Neutrophil (primary cell): ENCODE measurements around the gene KRTAP19-4.

ENCODE experiments used
- H3K27ac ChIP-seq: fragments of 200-600 bp; sonication (generic); 2 replicates; pipeline ENCODE4 v1.5.1; 2016; ENCODE audit warnings: mild to moderate bottlenecking, moderate library complexity
- H3K27me3 ChIP-seq: fragments of 200-600 bp; sonication (generic); 2 replicates; pipeline ENCODE4 v1.6.0; 2016; ENCODE audit warnings: mild to moderate bottlenecking
- H3K36me3 ChIP-seq: fragments of 200-600 bp; sonication (generic); 2 replicates; pipeline ENCODE4 v1.5.1; 2017
- H3K4me1 ChIP-seq, 2 experiments: fragments of 200-600 bp in 1 of 2; sonication (generic) in 1 of 2; 1 replicate in 1 of 2; 2 replicates in 1 of 2; pipeline versions ENCODE4 v1.5.1 to v1.6.1; 2013 to 2016; ENCODE audit warnings: low read depth in 1 of 2, low read length in 1 of 2, mild to moderate bottlenecking in 1 of 2, moderate library complexity in 1 of 2; ENCODE audit not compliant: control insufficient read depth in 1 of 2, insufficient read depth in 1 of 2
- H3K4me3 ChIP-seq, 2 experiments: fragments of 200-600 bp in 1 of 2; sonication (generic) in 1 of 2; 1 replicate in 1 of 2; 2 replicates in 1 of 2; pipeline ENCODE4 v1.5.1; 2013 to 2016; ENCODE audit warnings: low read depth in 1 of 2, low read length in 1 of 2, mild to moderate bottlenecking in 1 of 2, moderate library complexity in 1 of 2
- H3K9me3 ChIP-seq: fragments of 200-600 bp; sonication (generic); 2 replicates; pipeline ENCODE4 v1.5.1; 2016
- TF ChIP-seq, protein P1 (sequence below): fragments of 200-600 bp; sonication (generic); IDR thresholded peaks from 2 replicates; pipeline ENCODE4 v1.5.1; 2016; ENCODE audit warnings: antibody characterized with exemption

Gene KRTAP19-4

DNA sequence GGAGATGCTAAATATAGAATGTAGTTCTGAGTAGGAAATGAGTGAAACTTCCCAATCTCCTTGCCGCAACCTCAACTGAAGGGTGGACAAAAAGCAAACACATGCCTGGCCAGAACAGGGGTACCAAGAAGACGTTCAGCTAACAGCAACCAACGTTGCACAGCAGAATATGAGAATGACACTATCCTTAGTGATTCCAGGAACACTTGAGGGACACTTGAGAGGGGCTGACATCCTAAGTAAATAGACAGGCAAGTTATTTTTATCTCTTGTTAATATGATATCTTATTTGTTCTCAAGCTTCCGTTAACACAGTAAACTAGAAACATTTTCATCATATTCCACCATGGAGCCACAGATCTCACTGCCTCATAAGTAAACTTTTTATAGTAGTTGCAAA lies 17.7 kb downstream of the KRTAP19-4 start:
- H3K4me3 ChIP-seq = no peak overlapping the region
- no peaks in the 10 kb centered on the region for H3K4me1 ChIP-seq
- H3K9me3 ChIP-seq = no peaks in the 10 kb centered on the region
- TF ChIP-seq, protein P1, sequence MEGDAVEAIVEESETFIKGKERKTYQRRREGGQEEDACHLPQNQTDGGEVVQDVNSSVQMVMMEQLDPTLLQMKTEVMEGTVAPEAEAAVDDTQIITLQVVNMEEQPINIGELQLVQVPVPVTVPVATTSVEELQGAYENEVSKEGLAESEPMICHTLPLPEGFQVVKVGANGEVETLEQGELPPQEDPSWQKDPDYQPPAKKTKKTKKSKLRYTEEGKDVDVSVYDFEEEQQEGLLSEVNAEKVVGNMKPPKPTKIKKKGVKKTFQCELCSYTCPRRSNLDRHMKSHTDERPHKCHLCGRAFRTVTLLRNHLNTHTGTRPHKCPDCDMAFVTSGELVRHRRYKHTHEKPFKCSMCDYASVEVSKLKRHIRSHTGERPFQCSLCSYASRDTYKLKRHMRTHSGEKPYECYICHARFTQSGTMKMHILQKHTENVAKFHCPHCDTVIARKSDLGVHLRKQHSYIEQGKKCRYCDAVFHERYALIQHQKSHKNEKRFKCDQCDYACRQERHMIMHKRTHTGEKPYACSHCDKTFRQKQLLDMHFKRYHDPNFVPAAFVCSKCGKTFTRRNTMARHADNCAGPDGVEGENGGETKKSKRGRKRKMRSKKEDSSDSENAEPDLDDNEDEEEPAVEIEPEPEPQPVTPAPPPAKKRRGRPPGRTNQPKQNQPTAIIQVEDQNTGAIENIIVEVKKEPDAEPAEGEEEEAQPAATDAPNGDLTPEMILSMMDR = no peak
- no peak overlapping the region for H3K27ac ChIP-seq
- H3K36me3 ChIP-seq = no peaks in the 10 kb centered on the region
- H3K27me3 ChIP-seq = no peaks in the 10 kb centered on the region

DNA sequence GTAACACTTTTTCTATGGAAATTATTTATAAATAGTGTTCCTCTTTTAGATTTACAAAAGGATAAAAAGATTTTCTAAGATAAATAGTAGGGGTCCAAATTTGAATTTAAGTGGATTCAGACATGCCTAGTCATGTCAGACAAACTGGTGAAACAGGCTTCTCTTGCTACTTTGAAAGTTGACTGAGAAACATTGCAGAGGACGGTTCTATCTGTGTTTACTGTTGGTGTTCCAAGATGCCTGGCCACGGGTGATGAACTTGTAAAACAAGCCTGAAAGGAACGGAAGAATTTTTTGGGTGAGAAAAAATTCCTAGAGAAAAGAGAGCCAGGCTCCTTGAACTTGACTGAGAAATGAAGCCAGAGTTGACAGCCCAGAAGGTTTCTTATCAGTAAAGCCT lies 19.0 kb downstream of the KRTAP19-4 start:
- Histone ChIP-seq H3K9me3 (no peaks in the 10 kb centered on the region), H3K27ac (no peak overlapping the region), H3K4me3 (no peak overlapping the region), H3K27me3 (no peaks in the 10 kb centered on the region), H3K36me3 (no peaks in the 10 kb centered on the region), H3K4me1 (no peaks in the 10 kb centered on the region)
- TF ChIP-seq, protein P1 = no peak

DNA sequence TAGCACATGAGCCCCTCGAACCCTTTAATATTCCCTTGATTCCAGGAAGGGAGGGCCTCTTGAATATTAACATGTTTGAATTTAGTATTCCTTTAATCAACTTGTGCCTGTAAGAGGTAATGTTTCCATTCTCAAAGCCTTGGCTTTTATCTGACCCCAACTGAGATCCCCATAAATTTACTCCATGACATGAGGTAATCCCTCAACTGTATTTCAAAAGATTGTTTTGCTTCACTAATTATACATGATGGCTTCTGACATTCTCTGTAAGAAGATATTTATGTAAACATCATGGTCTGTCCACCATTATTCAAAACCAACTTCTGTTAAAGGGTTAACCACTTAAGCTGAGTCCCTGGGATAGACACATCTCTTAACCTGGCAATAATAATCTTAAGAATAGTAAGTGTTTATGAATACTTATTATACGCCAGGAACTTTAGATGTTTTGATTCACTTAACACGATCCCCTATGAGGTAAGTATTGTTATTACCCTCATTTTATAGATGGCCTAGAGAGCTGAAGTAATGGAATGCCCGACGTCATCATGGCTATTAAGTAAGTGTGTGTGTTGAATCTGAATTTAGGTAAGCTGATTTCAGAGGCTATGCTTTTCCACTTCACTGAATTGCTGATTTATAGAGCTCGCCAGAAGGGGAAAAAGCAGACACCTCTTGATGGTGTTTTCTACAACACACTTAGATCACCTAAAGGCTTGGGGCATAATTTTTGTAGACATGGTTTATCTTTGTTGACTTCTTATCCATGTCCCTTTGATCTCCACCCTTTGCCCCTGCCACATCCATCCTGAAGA lies 27.9 kb downstream of the KRTAP19-4 start:
- Histone ChIP-seq H3K27me3 (no peaks in the 10 kb centered on the region), H3K4me1 (no peaks in the 10 kb centered on the region), H3K9me3 (no peaks in the 10 kb centered on the region), H3K27ac (no peak overlapping the region), H3K4me3 (no peak overlapping the region), H3K36me3 (no peaks in the 10 kb centered on the region)
- TF ChIP-seq, protein P1 = no peak

DNA sequence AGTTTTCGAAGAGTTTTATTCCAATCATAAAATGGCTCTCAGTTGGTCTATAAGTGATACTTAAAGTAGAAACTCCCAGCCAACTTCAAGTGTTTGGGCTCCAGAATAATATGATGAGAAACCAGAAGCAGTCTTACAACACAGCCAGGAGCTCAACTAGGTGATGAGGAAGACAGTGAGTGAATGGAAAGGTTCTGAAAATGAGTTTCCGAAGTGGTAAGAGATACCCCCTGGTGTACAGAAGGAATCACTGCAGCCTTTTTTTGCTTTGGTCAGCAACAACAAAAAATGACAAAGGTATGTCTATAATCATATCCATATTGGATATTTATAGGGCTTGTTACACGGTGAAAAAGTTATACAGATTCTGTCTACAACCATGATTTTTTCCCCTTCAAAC lies 33.3 kb downstream of the KRTAP19-4 start:
- no peak overlapping the region for H3K27ac ChIP-seq
- H3K27me3 ChIP-seq = no peaks in the 10 kb centered on the region
- H3K9me3 ChIP-seq = no peaks in the 10 kb centered on the region
- H3K4me3 ChIP-seq = no peak overlapping the region
- TF ChIP-seq, protein P1 = no peak
- H3K4me1 ChIP-seq = no peaks in the 10 kb centered on the region
- H3K36me3 ChIP-seq = no peaks in the 10 kb centered on the region

DNA sequence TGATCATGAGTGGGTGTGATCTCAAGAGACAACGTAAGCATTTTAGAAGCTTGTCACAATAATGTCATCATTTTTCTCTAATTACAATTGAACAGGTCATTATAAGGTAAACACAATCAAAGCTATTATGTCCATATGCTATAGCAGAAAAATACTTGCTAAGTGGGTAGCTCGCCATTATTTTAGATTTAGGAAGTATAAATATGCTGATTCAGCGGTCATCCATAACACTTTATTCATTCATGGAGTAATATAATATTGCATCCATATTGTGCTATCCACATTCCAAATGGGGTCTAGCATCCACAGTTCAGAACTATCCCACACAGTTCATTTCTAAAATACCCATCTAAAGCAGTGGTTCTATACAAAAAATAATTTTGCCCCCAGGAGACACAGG lies 48.5 kb downstream of the KRTAP19-4 start:
- TF ChIP-seq, protein P1 = no peak
- Histone ChIP-seq H3K4me3 (no peak overlapping the region), H3K27me3 (no peaks in the 10 kb centered on the region), H3K36me3 (no peaks in the 10 kb centered on the region), H3K27ac (no peak overlapping the region), H3K9me3 (no peaks in the 10 kb centered on the region), H3K4me1 (no peaks in the 10 kb centered on the region)
